Vagina (tissue), 2 donors: ENCODE measurements around the gene COPS9. TPM values are rescaled to one million over a fixed set of nuclear protein-coding genes. Genes with fewer than 3 reads are reported as not detected.

Experiments
- DNase-seq, 2 donors: peaks; one replicate each; pipeline ENCODE4 v3.0.0-alpha.2; 2017; ENCODE audit errors: extremely low spot score in 2 of 2
- H3K27ac ChIP-seq: fragments of 200-600 bp; sonication (generic); one replicate; pipeline ENCODE4 v1.5.1; 2019
- H3K27me3 ChIP-seq: fragments of 200-600 bp; sonication (generic); one replicate; pipeline ENCODE4 v1.5.1; 2019
- H3K36me3 ChIP-seq, 2 donors: fragments of 200-600 bp; sonication (generic); one replicate each; pipeline ENCODE4 v1.5.1; 2017 to 2019
- H3K4me1 ChIP-seq: fragments of 200-600 bp; sonication (generic); one replicate; pipeline ENCODE4 v1.5.1; 2019
- H3K4me3 ChIP-seq, 2 donors: fragments of 200-600 bp; sonication (generic); 1 replicate in 1 of 2; 2 replicates in 1 of 2; pipeline ENCODE4 v1.5.1; 2016 to 2019
- H3K9me3 ChIP-seq: fragments of 200-600 bp; sonication (generic); one replicate; pipeline ENCODE4 v1.5.1; 2019
- CTCF ChIP-seq, 3 experiments: fragments of 450-650 bp in 2 of 3; fragments of 200-600 bp in 1 of 3; sonication (generic) in 1 of 3; IDR thresholded peaks; one replicate each; pipeline ENCODE4 v1.5.1; 2017 to 2019; ENCODE audit warnings: antibody characterized with exemption in 3 of 3, mild to moderate bottlenecking in 2 of 3, moderate library complexity in 2 of 3
- POLR2A ChIP-seq, 2 donors: fragments of 450-650 bp; IDR thresholded peaks; one replicate each; pipeline ENCODE4 v1.6.1; 2017; ENCODE audit warnings: antibody characterized with exemption in 2 of 2, mild to moderate bottlenecking in 2 of 2, moderate library complexity in 2 of 2
- POLR2AphosphoS5 ChIP-seq, 2 donors: sonication (generic); formaldehyde crosslinking; IDR thresholded peaks; one replicate each; pipeline ENCODE4 v1.9.0; 2017; ENCODE audit warnings: antibody characterized with exemption in 2 of 2, mild to moderate bottlenecking in 2 of 2, low read depth in 1 of 2; ENCODE audit not compliant: insufficient read depth in 1 of 2
- intact Hi-C: fragments of 100-400 bp; cut with DNase I; formaldehyde crosslinking; loops from one replicate; pipeline ENCODE4 v1.15.1; 2023
- total RNA-seq: library from RNA; depleted of rRNA; stranded (reverse); fragments of >200 nt; gene quantifications from one replicate; pipeline ENCODE4 v1.2.3, GENCODE V29; 2016

The COPS9 gene
- total RNA-seq, 1 donor from 2014 or later: 170 TPM

- Histone ChIP-seq H3K4me3 (no peak overlapping the region), H3K9me3 (no peaks in the 10 kb centered on the region), H3K4me1 (no peaks in the 10 kb centered on the region), H3K27me3 (no peaks in the 10 kb centered on the region), H3K27ac (no peak overlapping the region), H3K36me3 (no peaks in the 10 kb centered on the region)
- TF ChIP-seq POLR2A (IDR thresholded peaks at IDR 0.05): no peak
- no peak for TF ChIP-seq POLR2AphosphoS5 (IDR thresholded peaks at IDR 0.05; ENCODE audit: insufficient read depth in 1 of 2, low read depth in 1 of 2)
- TF ChIP-seq CTCF (IDR thresholded peaks at IDR 0.05): no peak
- DNase-seq: no peak
- intact Hi-C loops: no loop called here
Measured at GRCh38 chr2:240153418-240153817, 17.3 kb upstream of the COPS9 start.

DNA sequence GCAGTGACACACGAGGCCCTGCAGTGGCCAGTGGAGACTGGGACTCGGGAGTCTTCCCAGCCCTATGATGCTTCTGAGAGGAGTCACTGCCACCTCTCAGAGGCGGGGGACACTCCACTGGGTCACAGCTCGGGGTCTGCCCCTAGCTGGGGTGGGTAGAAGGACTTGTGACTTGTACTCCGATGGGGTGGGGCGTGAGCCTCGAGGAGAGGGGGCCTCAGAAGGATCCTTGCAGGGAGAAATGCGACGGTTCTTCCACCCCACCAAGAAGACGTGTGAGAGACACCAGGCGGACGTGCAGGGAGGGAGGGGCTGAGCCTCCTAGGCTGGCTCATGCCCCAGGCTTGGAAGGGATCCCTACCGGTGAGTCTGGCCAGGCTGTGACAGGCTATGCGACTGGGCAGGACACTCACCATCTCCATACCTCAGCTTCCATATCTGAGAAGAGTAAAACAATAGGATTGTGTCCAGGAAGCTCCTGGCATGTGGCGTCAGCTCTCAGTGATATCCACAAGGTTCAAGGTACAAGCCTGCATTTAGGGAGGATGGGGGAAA is 15.4 kb upstream of the COPS9 start:
- intact Hi-C loops: no loop called here
- Histone ChIP-seq H3K9me3 (no peaks in the 10 kb centered on the region), H3K4me3 (no peak overlapping the region), H3K27ac (no peak overlapping the region), H3K27me3 (no peaks in the 10 kb centered on the region), H3K36me3 (no peaks in the 10 kb centered on the region), H3K4me1 (no peaks in the 10 kb centered on the region)
- TF ChIP-seq POLR2A (IDR thresholded peaks at IDR 0.05) (no peak), CTCF (IDR thresholded peaks at IDR 0.05) (no peak), POLR2AphosphoS5 (IDR thresholded peaks at IDR 0.05; ENCODE audit: insufficient read depth in 1 of 2, low read depth in 1 of 2) (no peak)
- DNase-seq: no peak

DNA sequence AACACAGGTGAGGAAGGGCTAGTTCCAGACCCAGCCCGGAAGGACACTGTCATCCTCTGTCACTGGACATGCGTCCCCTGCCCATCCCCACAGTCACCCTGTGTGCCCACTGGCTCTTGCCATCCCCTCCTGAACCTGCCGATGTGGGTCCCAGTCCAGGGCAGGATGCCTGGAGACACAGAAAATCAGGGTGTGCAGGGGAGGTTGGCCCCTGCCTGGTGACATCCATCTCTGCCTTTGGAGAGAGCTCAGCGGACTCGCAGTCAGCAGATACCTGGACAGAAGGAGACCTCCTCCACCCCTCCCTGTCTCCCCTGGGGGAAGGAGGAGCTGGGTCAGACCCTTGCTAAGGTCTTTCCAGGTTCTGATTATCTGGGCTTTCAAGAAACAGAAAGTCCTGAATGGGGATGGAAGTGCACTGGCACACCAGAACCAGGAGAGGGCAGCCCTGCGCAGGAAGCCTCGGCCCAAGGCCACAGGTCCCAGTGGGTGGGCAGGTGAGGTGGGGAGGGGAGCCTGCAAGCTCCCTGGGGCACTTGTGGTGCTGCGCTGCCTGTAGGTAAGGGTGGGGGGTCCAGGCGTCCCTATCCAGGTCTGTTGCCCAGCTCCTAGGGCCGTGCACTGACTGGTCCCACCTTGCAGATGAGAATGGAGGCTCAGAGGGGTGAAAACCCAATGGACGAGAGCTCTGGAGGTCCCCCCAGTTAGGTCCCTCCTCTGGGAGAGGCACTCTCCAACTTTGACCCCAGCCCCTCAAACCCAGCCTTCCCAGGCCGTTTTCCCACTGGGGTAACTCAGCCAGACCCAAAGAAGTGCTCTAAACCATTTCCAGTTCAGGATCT is 14.1 kb upstream of the COPS9 start:
- TF ChIP-seq POLR2A (IDR thresholded peaks at IDR 0.05) (no peak), CTCF (IDR thresholded peaks at IDR 0.05) (peak in 1 of 3 experiments; percentile 17)
- no peaks in the 10 kb centered on the region for H3K27me3 ChIP-seq
- H3K36me3 ChIP-seq: no peaks in the 10 kb centered on the region
- H3K4me3 ChIP-seq: no peak overlapping the region
- no peak for DNase-seq
- H3K27ac ChIP-seq: no peak overlapping the region
- intact Hi-C loops: loop anchor here (5.0 kb wide), 1 partner anchor 93 kb away; no protein-coding TSS in a partner anchor
- no peaks in the 10 kb centered on the region for H3K9me3 ChIP-seq
- no peaks in the 10 kb centered on the region for H3K4me1 ChIP-seq

- DNase-seq: no peak
- Histone ChIP-seq H3K4me3 (no peak overlapping the region), H3K36me3 (no peaks in the 10 kb centered on the region), H3K9me3 (no peaks in the 10 kb centered on the region), H3K4me1 (no peaks in the 10 kb centered on the region), H3K27me3 (no peaks in the 10 kb centered on the region), H3K27ac (no peak overlapping the region)
- no peak for TF ChIP-seq CTCF (IDR thresholded peaks at IDR 0.05)
- no peak for TF ChIP-seq POLR2A (IDR thresholded peaks at IDR 0.05)
- TF ChIP-seq POLR2AphosphoS5 (IDR thresholded peaks at IDR 0.05; ENCODE audit: insufficient read depth in 1 of 2, low read depth in 1 of 2): no peak
- intact Hi-C loops: loop anchor here (5.0 kb wide), 1 partner anchor 91 kb away; no protein-coding TSS in a partner anchor
Measured at GRCh38 chr2:240147911-240148587, 11.9 kb upstream of the COPS9 start.
